ENCODE data around the gene FRMD5. TPM values are rescaled to one million over a fixed set of nuclear protein-coding genes. Genes with fewer than 3 reads are reported as not detected.

Gene FRMD5
- polyA plus RNA-seq, 3 donors = not detected

GRCh38 chr15:43974852-43975251 is 220.2 kb downstream of the FRMD5 start:
- no peak for TF ChIP-seq CTCF (IDR thresholded peaks at IDR 0.05)
- Histone ChIP-seq H2AFZ (ENCODE audit: insufficient read depth, low read depth, low read length, poor library complexity, severe bottlenecking) (no peak overlapping the region), H3K9ac (ENCODE audit: insufficient read depth, low read length, poor library complexity, severe bottlenecking) (no peak overlapping the region), H3K9me3 (replicated peaks in 1 of 2; ENCODE audit: control insufficient read depth in 1 of 2, insufficient read depth in 1 of 2, low read length in 2 of 2) (peaks cover 0 to 4% of the 10 kb centered on the region in 2 donors), H3K27ac (ENCODE audit: low read depth in 1 of 2, low read length in 2 of 2) (no peak overlapping the region), H3K4me2 (replicated peaks; ENCODE audit: extremely low read depth, low read length, poor library complexity, severe bottlenecking) (no peak overlapping the region), H3K27me3 (ENCODE audit: control insufficient read depth in 2 of 2, insufficient read depth in 2 of 2, low read length in 2 of 2) (no peaks in the 10 kb centered on the region), H3K4me1 (ENCODE audit: control insufficient read depth in 1 of 2, insufficient read depth in 2 of 2, low read length in 2 of 2) (no peaks in the 10 kb centered on the region), H4K20me1 (ENCODE audit: insufficient read depth, low read length) (no peaks in the 10 kb centered on the region), H3K36me3 (replicated peaks in 1 of 2; ENCODE audit: control insufficient read depth in 1 of 2, insufficient read depth in 2 of 2, low read length in 2 of 2) (no peaks in the 10 kb centered on the region), H3K79me2 (ENCODE audit: insufficient read depth, low read length) (no peaks in the 10 kb centered on the region), H3K4me3 (replicated peaks in 1 of 3; ENCODE audit: low read depth in 2 of 3, low read length in 3 of 3) (no peak overlapping the region)
- intact Hi-C loops (cut with micrococcal nuclease) = no loop called here
- peaks cover 3 to 7% (median 7%) of the 10 kb centered on the region in 3 donors for H3K27me3 Mint-ChIP-seq (ENCODE audit: low read depth in 3 of 3)
- no peaks in the 10 kb centered on the region for H3K36me3 Mint-ChIP-seq
- H3K4me3 Mint-ChIP-seq = no peak overlapping the region
- peaks cover 0 to 17% (median 9%) of the 10 kb centered on the region in 7 donors for H3K9me3 Mint-ChIP-seq
- DNase-seq = no peak
- no peak overlapping the region for H3K27ac Mint-ChIP-seq
- 94% methylated on average over 2 of the region's 3 CpGs for WGBS (ENCODE audit: insufficient coverage)
- H3K4me1 Mint-ChIP-seq = peaks cover 1% of the 10 kb centered on the region

GRCh38 chr15:43969802-43970375 is 225.2 kb downstream of the FRMD5 start:
- no peaks in the 10 kb centered on the region for H4K20me1 ChIP-seq (ENCODE audit: insufficient read depth, low read length)
- H2AFZ ChIP-seq (ENCODE audit: insufficient read depth, low read depth, low read length, poor library complexity, severe bottlenecking) = no peak overlapping the region
- H3K36me3 ChIP-seq (replicated peaks in 1 of 2; ENCODE audit: control insufficient read depth in 1 of 2, insufficient read depth in 2 of 2, low read length in 2 of 2) = no peaks in the 10 kb centered on the region
- H3K27me3 Mint-ChIP-seq (ENCODE audit: low read depth in 3 of 3) = peaks cover 2 to 11% (median 10%) of the 10 kb centered on the region in 3 donors
- no peak overlapping the region for H3K4me3 ChIP-seq (replicated peaks in 1 of 3; ENCODE audit: low read depth in 2 of 3, low read length in 3 of 3)
- TF ChIP-seq CTCF (IDR thresholded peaks at IDR 0.05) = no peak
- H3K27me3 ChIP-seq (ENCODE audit: control insufficient read depth in 2 of 2, insufficient read depth in 2 of 2, low read length in 2 of 2) = no peaks in the 10 kb centered on the region
- intact Hi-C loops (cut with micrococcal nuclease) = no loop called here
- no peak overlapping the region for H3K27ac ChIP-seq (ENCODE audit: low read depth in 1 of 2, low read length in 2 of 2)
- no peaks in the 10 kb centered on the region for H3K4me1 ChIP-seq (ENCODE audit: control insufficient read depth in 1 of 2, insufficient read depth in 2 of 2, low read length in 2 of 2)
- H3K36me3 Mint-ChIP-seq = no peaks in the 10 kb centered on the region
- no peaks in the 10 kb centered on the region for H3K79me2 ChIP-seq (ENCODE audit: insufficient read depth, low read length)
- H3K9ac ChIP-seq (ENCODE audit: insufficient read depth, low read length, poor library complexity, severe bottlenecking) = no peak overlapping the region
- no peaks in the 10 kb centered on the region for H3K4me1 Mint-ChIP-seq
- peaks cover 0 to 4% (median 0%) of the 10 kb centered on the region in 7 donors for H3K9me3 Mint-ChIP-seq
- no peaks in the 10 kb centered on the region for H3K9me3 ChIP-seq (replicated peaks in 1 of 2; ENCODE audit: control insufficient read depth in 1 of 2, insufficient read depth in 1 of 2, low read length in 2 of 2)
- H3K4me3 Mint-ChIP-seq = no peak overlapping the region
- WGBS (ENCODE audit: insufficient coverage) = no CpG with 5 or more reads among the region's 1 CpG
- no peak for DNase-seq
- H3K4me2 ChIP-seq (replicated peaks; ENCODE audit: extremely low read depth, low read length, poor library complexity, severe bottlenecking) = no peak overlapping the region
- no peak overlapping the region for H3K27ac Mint-ChIP-seq
